H1 (cell line): ENCODE results near the gene LITAF. TPM values are rescaled to one million over a fixed set of nuclear protein-coding genes. Genes with fewer than 3 reads are reported as not detected.

ENCODE experiments used
- CTCF ChIA-PET: fragments of 300-600 bp; sonication (Branson Sonifier 250); formaldehyde crosslinking; loops from one replicate; lab custom pipeline; 2021; ENCODE audit not compliant: partially characterized antibody; lab: Charles Lee
- POLR2A ChIA-PET: fragments of 300-600 bp; sonication (Branson Sonifier 250); formaldehyde crosslinking; loops from one replicate; lab custom pipeline; 2021; ENCODE audit warnings: inconsistent platforms; ENCODE audit not compliant: partially characterized antibody; lab: Charles Lee
- DNase-seq, 2 experiments: peaks; one replicate each; pipeline versions ENCODE4 v3.0.0 to v3.0.0-alpha.2; 2010 to 2022; ENCODE audit warnings: low spot score in 2 of 2, low read depth in 1 of 2, mixed read lengths in 1 of 2
- FAIRE-seq: peaks from 2 replicates; lab custom pipeline; 2011; peaks lifted over from hg19 to GRCh38; lab: Jason Lieb, UNC
- H2AFZ ChIP-seq: 2 replicates; pipeline ENCODE4 v1.8.1; 2012; ENCODE audit warnings: low read length, inconsistent platforms
- H2AK5ac ChIP-seq: 2 replicates; pipeline ENCODE4 v1.6.1; 2013; ENCODE audit warnings: low read depth, low read length
- H2BK120ac ChIP-seq: replicated peaks from 2 replicates; pipeline ENCODE3; 2013; ENCODE audit warnings: low read depth, low read length, inconsistent platforms
- H2BK12ac ChIP-seq: 2 replicates; pipeline ENCODE4 v1.6.1; 2013; ENCODE audit warnings: low read depth, low read length
- H2BK15ac ChIP-seq: 2 replicates; pipeline ENCODE4 v1.6.1; 2013; ENCODE audit warnings: low read length
- H2BK20ac ChIP-seq: 2 replicates; pipeline ENCODE4 v1.6.1; 2013; ENCODE audit warnings: low read length
- H2BK5ac ChIP-seq: 2 replicates; pipeline ENCODE4 v1.6.1; 2013; ENCODE audit warnings: low read depth, low read length
- H3K14ac ChIP-seq: 2 replicates; pipeline ENCODE4 v1.6.1; 2013; ENCODE audit warnings: inconsistent platforms; ENCODE audit not compliant: insufficient read length
- H3K18ac ChIP-seq: 2 replicates; pipeline ENCODE4 v1.6.1; 2013; ENCODE audit warnings: low read length; ENCODE audit errors: extremely low read depth
- H3K23ac ChIP-seq: 2 replicates; pipeline ENCODE4 v1.6.1; 2013; ENCODE audit warnings: inconsistent platforms; ENCODE audit not compliant: insufficient read length
- H3K23me2 ChIP-seq: 2 replicates; pipeline ENCODE4 v1.6.1; 2013; ENCODE audit warnings: low read depth, low read length
- H3K27ac ChIP-seq: 2 replicates; pipeline ENCODE4 v1.6.1; 2011; ENCODE audit warnings: low read depth, low read length, inconsistent platforms
- H3K27me3 ChIP-seq, 4 experiments: replicated peaks in 1 of 4; 1 replicate in 1 of 4; 2 replicates in 3 of 4; pipeline versions ENCODE4 v1.6.1 to v1.8.1; 2011 to 2013; ENCODE audit warnings: low read length in 3 of 4, mild to moderate bottlenecking in 3 of 4, inconsistent platforms in 2 of 4, mixed read lengths in 2 of 4, moderate library complexity in 1 of 4; ENCODE audit not compliant: control insufficient read depth in 3 of 4, insufficient read depth in 3 of 4; ENCODE audit errors: extremely low read depth in 1 of 4
- H3K36me3 ChIP-seq, 4 experiments: 2 replicates each; pipeline versions ENCODE4 v1.6.1 to v1.8.1; 2011 to 2013; ENCODE audit warnings: mild to moderate bottlenecking in 4 of 4, low read length in 3 of 4, moderate library complexity in 2 of 4, control low read depth in 1 of 4, inconsistent platforms in 1 of 4; ENCODE audit not compliant: insufficient read depth in 4 of 4, control insufficient read depth in 2 of 4
- H3K4ac ChIP-seq: replicated peaks from 2 replicates; pipeline ENCODE3; 2013; ENCODE audit warnings: low read length, low read depth, mixed read lengths, inconsistent platforms; ENCODE audit not compliant: insufficient read length
- H3K4me1 ChIP-seq, 4 experiments: replicated peaks in 1 of 4; 1 replicate in 1 of 4; 2 replicates in 3 of 4; pipeline versions ENCODE4 v1.6.1 to v1.8.1; 2011 to 2013; ENCODE audit warnings: low read length in 3 of 4, inconsistent platforms in 2 of 4, mixed read lengths in 1 of 4; ENCODE audit not compliant: insufficient read depth in 4 of 4, control insufficient read depth in 3 of 4
- H3K4me2 ChIP-seq, 2 experiments: 2 replicates each; pipeline versions ENCODE4 v1.6.1 to v1.8.1; 2011 to 2013; ENCODE audit warnings: low read depth in 2 of 2, low read length in 2 of 2, control low read depth in 1 of 2, inconsistent platforms in 1 of 2, mild to moderate bottlenecking in 1 of 2; ENCODE audit not compliant: insufficient read depth in 1 of 2
- H3K4me3 ChIP-seq, 4 experiments: fragments of 200-600, 300-600 bp in 1 of 4; sonication (generic), shearing (Covaris generic), sonication (Bioruptor Twin) in 1 of 4; 2 replicates each; pipeline versions ENCODE4 v1.5.1 to v1.8.1; 2011 to 2016; ENCODE audit warnings: low read length in 4 of 4, low read depth in 3 of 4, control low read depth in 2 of 4, inconsistent platforms in 2 of 4, mild to moderate bottlenecking in 2 of 4, mixed read lengths in 1 of 4, moderate library complexity in 1 of 4; ENCODE audit not compliant: insufficient read depth in 2 of 4; ENCODE audit errors: extremely low read depth in 1 of 4
- H3K56ac ChIP-seq: replicated peaks from 2 replicates; pipeline ENCODE3; 2013; ENCODE audit warnings: low read depth, mild to moderate bottlenecking, mixed read lengths, low read length, inconsistent platforms; ENCODE audit not compliant: insufficient read length
- H3K79me1 ChIP-seq: 2 replicates; pipeline ENCODE4 v1.6.1; 2013; ENCODE audit warnings: low read depth, low read length, control low read depth
- H3K79me2 ChIP-seq, 2 experiments: 2 replicates each; pipeline versions ENCODE4 v1.6.1 to v1.8.1; 2012 to 2013; ENCODE audit warnings: low read length in 2 of 2, mild to moderate bottlenecking in 2 of 2, inconsistent platforms in 1 of 2; ENCODE audit not compliant: insufficient read depth in 2 of 2, control insufficient read depth in 1 of 2
- H3K9ac ChIP-seq, 4 experiments: replicated peaks in 1 of 4; 1 replicate in 1 of 4; 2 replicates in 3 of 4; pipeline versions ENCODE4 v1.6.1 to v1.8.1; 2011 to 2013; ENCODE audit warnings: low read depth in 3 of 4, low read length in 3 of 4, control low read depth in 2 of 4, mild to moderate bottlenecking in 2 of 4, moderate library complexity in 2 of 4, inconsistent platforms in 1 of 4; ENCODE audit errors: extremely low read depth in 1 of 4
- H3K9me3 ChIP-seq, 2 experiments: 2 replicates each; pipeline versions ENCODE4 v1.6.1 to v1.8.1; 2012 to 2013; ENCODE audit warnings: mild to moderate bottlenecking in 2 of 2, moderate library complexity in 2 of 2, control low read depth in 1 of 2, inconsistent platforms in 1 of 2, low read depth in 1 of 2, low read length in 1 of 2, mixed read lengths in 1 of 2; ENCODE audit not compliant: insufficient read depth in 2 of 2
- H4K20me1 ChIP-seq, 2 experiments: replicated peaks in 1 of 2; 2 replicates each; pipeline versions ENCODE3 to v1.8.1; 2011 to 2013; ENCODE audit warnings: inconsistent platforms in 2 of 2, low read length in 2 of 2, mild to moderate bottlenecking in 1 of 2; ENCODE audit not compliant: insufficient read depth in 2 of 2, control insufficient read depth in 1 of 2
- H4K5ac ChIP-seq: 2 replicates; pipeline ENCODE4 v1.6.1; 2013; ENCODE audit warnings: low read length, low read depth, mixed read lengths, inconsistent platforms; ENCODE audit not compliant: insufficient read length
- H4K8ac ChIP-seq: 2 replicates; pipeline ENCODE4 v1.8.0; 2013; ENCODE audit warnings: mild to moderate bottlenecking, moderate library complexity, low read length, inconsistent platforms; ENCODE audit not compliant: insufficient read depth; ENCODE audit errors: extremely low read depth
- H4K91ac ChIP-seq: replicated peaks from 2 replicates; pipeline ENCODE3; 2013; ENCODE audit warnings: low read length, mixed read lengths, inconsistent platforms; ENCODE audit not compliant: insufficient read length
- EP300 ChIP-seq, 2 experiments: IDR thresholded peaks; 1 replicate in 1 of 2; 2 replicates in 1 of 2; pipeline ENCODE4 v1.6.1; 2011 to 2012; ENCODE audit warnings: low read depth in 2 of 2, low read length in 2 of 2, mild to moderate bottlenecking in 2 of 2, borderline replicate concordance in 1 of 2, inconsistent platforms in 1 of 2, moderate library complexity in 1 of 2
- SIN3A ChIP-seq, 2 experiments: IDR thresholded peaks in 1 of 2; conservative IDR thresholded peaks in 1 of 2; 2 replicates each; pipeline ENCODE4 v1.6.1; 2011 to 2012; ENCODE audit warnings: low read length in 2 of 2, improper control_type of control experiment in 1 of 2, low read depth in 1 of 2, mild to moderate bottlenecking in 1 of 2
- SRF ChIP-seq: IDR thresholded peaks from 2 replicates; pipeline ENCODE4 v1.6.1; 2011; ENCODE audit warnings: mild to moderate bottlenecking, low read depth, low read length, moderate library complexity
- TBP ChIP-seq: IDR thresholded peaks from 2 replicates; pipeline ENCODE4 v1.6.1; 2011; ENCODE audit warnings: low read depth, low read length, improper control_type of control experiment
- YY1 ChIP-seq: IDR thresholded peaks from 2 replicates; pipeline ENCODE4 v1.6.1; 2011; ENCODE audit warnings: low read depth, mild to moderate bottlenecking, low read length
- WGBS, 2 experiments: shearing (Covaris generic) in 1 of 2; methylation state at CpG; one replicate each; pipeline versions ENCODE4 v1.1.6 to v1.1.7; 2013 to 2015; ENCODE audit warnings: low lambda C conversion rate in 2 of 2, mixed read lengths in 2 of 2, inconsistent platforms in 1 of 2, low coverage in 1 of 2, missing lambda C conversion rate in 1 of 2; ENCODE audit not compliant: insufficient replicate concordance in 2 of 2, insufficient coverage in 1 of 2, insufficient read length in 1 of 2; ENCODE audit errors: extremely low coverage in 1 of 2, missing lambda C conversion rate in 1 of 2; 5-methylcytosine and 5-hydroxymethylcytosine counted together
- polyA plus RNA-seq, 7 experiments: library from polyadenylated mRNA; depleted of rRNA in 3 of 7; stranded (reverse) in 5 of 7; unstranded in 2 of 7; fragments of >200 nt in 5 of 7; fragments of 200-250 nt in 2 of 7; gene quantifications; 1 replicate in 5 of 7; 2 replicates in 1 of 7; 4 replicates in 1 of 7; pipeline versions ENCODE4 v1.2.1 to v1.2.3, GENCODE V29; 2011 to 2013; ENCODE audit warnings: missing spikeins in 2 of 7, mixed read lengths in 2 of 7
- total RNA-seq: library from RNA; stranded (reverse); fragmentation: NEBNext Ultra II Directional; extraction: Animal tissue kit (Norgen Biotek cat#: 25700); gene quantifications from 2 replicates; pipeline ENCODE4 v1.2.1, GENCODE V29; 2021
- TF ChIP-seq, protein P1 (sequence below): IDR thresholded peaks from 2 replicates; pipeline ENCODE4 v1.6.1; 2012; ENCODE audit warnings: inconsistent platforms

Gene LITAF
- total and polyA plus RNA-seq, 2 of the 8 experiments (the other 6 are each of a cell fraction or from before 2014, with no cell fraction given) = 165 to 205 TPM

DNA sequence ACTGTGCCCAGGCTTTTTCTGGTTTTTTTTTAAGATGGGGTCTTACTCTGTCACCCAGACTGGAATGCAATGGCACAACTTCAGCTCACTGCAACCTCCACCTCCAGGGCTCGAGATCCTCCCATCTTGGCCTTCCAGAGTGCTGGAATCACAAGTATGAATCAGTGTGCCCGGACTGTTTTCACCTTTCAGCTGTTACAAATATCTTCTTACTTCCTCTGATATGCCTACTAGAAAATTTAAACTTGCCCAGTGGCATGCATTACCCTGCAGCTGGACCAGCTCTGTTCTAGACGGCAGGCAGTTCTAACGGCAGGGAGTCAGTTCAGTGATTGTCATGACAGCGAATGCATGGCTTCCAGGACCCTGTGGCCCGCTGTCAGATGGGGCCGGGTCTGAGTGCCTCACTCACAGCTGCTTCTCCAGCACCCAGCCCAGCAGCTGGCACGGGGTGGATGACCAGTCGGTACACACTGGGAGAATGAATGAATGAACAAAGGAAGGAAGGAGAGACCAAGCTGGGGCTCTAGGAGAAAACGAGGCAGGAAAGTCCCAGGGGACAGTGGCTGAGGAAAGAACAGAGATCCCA is 28.0 kb upstream of the LITAF start:
- CTCF ChIA-PET = interaction anchor here (1.0 to 1.6 kb wide), 2 partner anchors 25 to 210 kb away, joined by 3 to 5 read pairs; no protein-coding TSS in a partner anchor

More for the DNA sequence above, 28.0 kb upstream of the LITAF start:
- Histone ChIP-seq H2BK20ac (peak overlapping the region; percentile 99), H3K23ac (no peak overlapping the region), H4K20me1 (no peaks in the 10 kb centered on the region), H3K18ac (peak overlapping the region; percentile 83), H3K23me2 (no peaks in the 10 kb centered on the region), H3K9ac (no peak overlapping the region), H3K9me3 (no peaks in the 10 kb centered on the region), H3K27ac (no peak overlapping the region), H3K36me3 (no peaks in the 10 kb centered on the region), H3K4me1 (peaks cover 5 to 18% (median 12%) of the 10 kb centered on the region in 4 experiments), H4K5ac (peak overlapping the region; percentile 6), H3K56ac (no peak overlapping the region), H4K91ac (peak overlapping the region; percentile 70), H2AK5ac (no peak overlapping the region; the same call in 1 of the 2 replicates), H2BK120ac (peak overlapping the region; percentile 3), H3K4ac (peak overlapping the region; percentile 55), H3K14ac (no peak overlapping the region), H4K8ac (no peak overlapping the region; the same call in 1 of the 2 replicates), H2BK15ac (0 out of 2 replicates have a peak overlapping the region, but pooled peaks have one; percentile 72), H3K79me1 (no peaks in the 10 kb centered on the region), H3K79me2 (no peaks in the 10 kb centered on the region), H2BK5ac (peak overlapping the region; percentile 91; the same call in 1 of the 2 replicates), H2AFZ (no peak overlapping the region), H3K27me3 (no peaks in the 10 kb centered on the region), H3K4me3 (no peak overlapping the region), H3K4me2 (no peak overlapping the region; a peak in 1 of 4 replicates), H2BK12ac (peak overlapping the region; percentile 90; the same call in 1 of the 2 replicates)
- TF ChIP-seq, protein P1, sequence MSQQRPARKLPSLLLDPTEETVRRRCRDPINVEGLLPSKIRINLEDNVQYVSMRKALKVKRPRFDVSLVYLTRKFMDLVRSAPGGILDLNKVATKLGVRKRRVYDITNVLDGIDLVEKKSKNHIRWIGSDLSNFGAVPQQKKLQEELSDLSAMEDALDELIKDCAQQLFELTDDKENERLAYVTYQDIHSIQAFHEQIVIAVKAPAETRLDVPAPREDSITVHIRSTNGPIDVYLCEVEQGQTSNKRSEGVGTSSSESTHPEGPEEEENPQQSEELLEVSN = no peak
- TF ChIP-seq EP300 (IDR thresholded peaks at IDR 0.05; ENCODE audit: borderline replicate concordance in 1 of 2, low read depth in 2 of 2, low read length in 2 of 2) (no peak), SIN3A (conservative IDR thresholded peaks at IDR 0.05 in 1 of 2, IDR thresholded peaks at IDR 0.05 in 1 of 2; ENCODE audit: low read depth in 1 of 2, low read length in 2 of 2) (0 out of 4 replicates have a peak, but pooled peaks of 1 of the 2 experiments have one; percentile 31), TBP (no peak), SRF (no peak), YY1 (no peak)
- DNase-seq = no peak
- no peak for FAIRE-seq
- WGBS, 2 experiments = 70% methylated on average over 10 of the region's 10 CpGs; no CpG with 5 or more reads in 1 of the 2 experiments
- POLR2A ChIA-PET = interaction anchor here (1.3 to 3.5 kb wide), 3 partner anchors 17 to 51 kb away, joined by 5 to 18 read pairs (median 5); no protein-coding TSS in a partner anchor
